SK-N-MC (cell line): ENCODE data around the gene SLC4A9.

Experiments used
- EZH2 ChIP-seq: fragments of 200-600 bp; sonication (generic); IDR thresholded peaks from one replicate; pipeline ENCODE4 v1.6.1; 2017; ENCODE audit warnings: antibody characterized with exemption
- POLR2AphosphoS5 ChIP-seq: IDR thresholded peaks from 2 replicates; pipeline ENCODE4 v1.6.1; 2012; ENCODE audit warnings: mild to moderate bottlenecking, low read depth, low read length, borderline replicate concordance

DNA sequence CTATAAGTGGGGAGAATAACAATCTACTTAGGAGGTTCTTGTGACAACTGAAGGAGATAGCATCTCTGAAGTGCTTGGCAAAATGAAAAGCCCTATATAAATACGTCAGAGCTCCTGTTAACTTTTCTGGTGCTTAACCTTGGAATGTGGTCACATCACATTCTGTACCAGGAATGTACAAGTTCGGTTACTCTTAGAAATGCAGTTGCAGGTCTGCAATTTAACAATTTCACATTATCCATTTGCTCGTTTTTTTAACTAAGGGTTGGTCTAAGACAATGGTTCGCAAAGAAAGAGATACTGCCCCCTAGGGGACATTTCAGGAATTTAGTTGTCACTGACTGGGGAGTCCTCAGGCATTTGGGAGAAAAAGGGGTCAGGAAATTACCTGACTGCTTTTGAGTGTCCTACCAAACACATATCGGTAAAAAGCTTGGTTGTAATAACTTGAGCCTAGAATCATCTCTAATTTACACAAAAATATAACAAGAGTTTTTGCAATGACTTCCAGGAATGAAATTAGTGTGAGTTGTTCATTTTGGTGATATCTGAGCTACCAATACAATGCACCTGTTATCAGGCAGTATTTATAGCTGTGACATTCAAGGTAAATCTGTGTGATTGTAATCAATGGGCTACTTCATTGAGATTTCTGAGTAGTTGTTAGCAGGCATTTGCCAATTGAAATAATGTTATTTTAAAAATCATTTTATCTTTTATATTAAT, 8.2 kb upstream of the SLC4A9 start:
- no peak for TF ChIP-seq EZH2
- no peak for TF ChIP-seq POLR2AphosphoS5
